HCT116 (cell line): ENCODE measurements around the gene ZNF516.

Experiments
- CTCF ChIP-seq, 3 experiments: fragments of 200-600 bp in 1 of 3; sonication (generic) in 1 of 3; IDR thresholded peaks in 2 of 3; conservative IDR thresholded peaks in 1 of 3; 2 replicates each; pipeline ENCODE4 v1.5.1; 2012 to 2017; ENCODE audit warnings: low read depth in 2 of 3, low read length in 2 of 3, antibody characterized with exemption in 1 of 3, borderline replicate concordance in 1 of 3, control low read depth in 1 of 3, mild to moderate bottlenecking in 1 of 3, mixed read lengths in 1 of 3, mixed run types in 1 of 3, moderate library complexity in 1 of 3; ENCODE audit not compliant: insufficient read depth in 1 of 3
- REST ChIP-seq: IDR thresholded peaks from 2 replicates; pipeline ENCODE4 v1.6.1; 2012; ENCODE audit warnings: low read depth
- YY1 ChIP-seq: IDR thresholded peaks from 2 replicates; pipeline ENCODE4 v1.6.1; 2011; ENCODE audit warnings: low read length, low read depth, moderate library complexity, mild to moderate bottlenecking; ENCODE audit not compliant: insufficient replicate concordance; ENCODE audit errors: extremely low read depth
- ZNF274 ChIP-seq: fragments of 200-500 bp; sonication (Bioruptor generic); IDR thresholded peaks from 2 replicates; pipeline ENCODE4 v1.6.1; 2014; ENCODE audit warnings: mild to moderate bottlenecking, low read depth, low read length, inconsistent platforms
- TF ChIP-seq, protein P1 (sequence below): IDR thresholded peaks from 2 replicates; pipeline ENCODE4 v1.6.1; 2012

GRCh38 chr18:76489081-76489480 lies 6.0 kb downstream of the ZNF516 start:
- TF ChIP-seq ZNF274 (no peak), CTCF (IDR thresholded peaks at IDR 0.05 in 2 of 3, conservative IDR thresholded peaks at IDR 0.05 in 1 of 3; ENCODE audit: borderline replicate concordance in 1 of 3, insufficient read depth in 1 of 3, low read depth in 2 of 3, low read length in 2 of 3) (no peak), REST (no peak), YY1 (no peak)
- TF ChIP-seq, protein P1, sequence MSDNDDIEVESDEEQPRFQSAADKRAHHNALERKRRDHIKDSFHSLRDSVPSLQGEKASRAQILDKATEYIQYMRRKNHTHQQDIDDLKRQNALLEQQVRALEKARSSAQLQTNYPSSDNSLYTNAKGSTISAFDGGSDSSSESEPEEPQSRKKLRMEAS: no peak
